ENCODE measurements around the gene CD164L2.

DNA sequence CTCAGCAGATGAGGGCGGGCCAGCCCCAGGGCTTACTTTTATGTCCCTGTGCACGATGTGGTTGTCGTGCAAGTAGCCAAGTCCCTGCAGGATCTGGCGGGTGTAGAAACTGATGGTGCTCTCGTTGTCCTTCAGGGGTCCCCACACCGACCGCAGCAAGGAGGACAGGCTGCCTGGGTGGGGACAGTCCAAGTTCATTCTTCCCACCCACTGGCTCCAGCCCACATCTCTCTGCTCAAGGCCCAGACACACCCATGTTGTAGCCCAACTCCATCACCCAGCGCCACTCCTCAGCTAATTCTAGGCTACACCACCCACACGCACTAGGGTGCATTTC is 23.3 kb downstream of the CD164L2 start:
- TF ChIP-seq CTCF (conservative IDR thresholded peaks at IDR 0.05; ENCODE audit: low read depth in 2 of 2) (no peak), EZH2phosphoT487 (IDR thresholded peaks at IDR 0.05; ENCODE audit: unreplicated experiment) (no peak), POLR2AphosphoS5 (IDR thresholded peaks at IDR 0.05; ENCODE audit: low read depth) (no peak), EZH2 (IDR thresholded peaks at IDR 0.05; ENCODE audit: low read depth, unreplicated experiment) (no peak), ZNF114 (CRISPR knock-in tag; IDR thresholded peaks at IDR 0.05) (no peak), JUNB (IDR thresholded peaks at IDR 0.05; ENCODE audit: unreplicated experiment) (no peak), CREB1 (CRISPR knock-in tag; IDR thresholded peaks at IDR 0.05; ENCODE audit: low read depth) (no peak), ETS1 (IDR thresholded peaks at IDR 0.05) (no peak), STAT1 (IDR thresholded peaks at IDR 0.05; ENCODE audit: unreplicated experiment) (no peak)
- TF ChIP-seq, protein P1, sequence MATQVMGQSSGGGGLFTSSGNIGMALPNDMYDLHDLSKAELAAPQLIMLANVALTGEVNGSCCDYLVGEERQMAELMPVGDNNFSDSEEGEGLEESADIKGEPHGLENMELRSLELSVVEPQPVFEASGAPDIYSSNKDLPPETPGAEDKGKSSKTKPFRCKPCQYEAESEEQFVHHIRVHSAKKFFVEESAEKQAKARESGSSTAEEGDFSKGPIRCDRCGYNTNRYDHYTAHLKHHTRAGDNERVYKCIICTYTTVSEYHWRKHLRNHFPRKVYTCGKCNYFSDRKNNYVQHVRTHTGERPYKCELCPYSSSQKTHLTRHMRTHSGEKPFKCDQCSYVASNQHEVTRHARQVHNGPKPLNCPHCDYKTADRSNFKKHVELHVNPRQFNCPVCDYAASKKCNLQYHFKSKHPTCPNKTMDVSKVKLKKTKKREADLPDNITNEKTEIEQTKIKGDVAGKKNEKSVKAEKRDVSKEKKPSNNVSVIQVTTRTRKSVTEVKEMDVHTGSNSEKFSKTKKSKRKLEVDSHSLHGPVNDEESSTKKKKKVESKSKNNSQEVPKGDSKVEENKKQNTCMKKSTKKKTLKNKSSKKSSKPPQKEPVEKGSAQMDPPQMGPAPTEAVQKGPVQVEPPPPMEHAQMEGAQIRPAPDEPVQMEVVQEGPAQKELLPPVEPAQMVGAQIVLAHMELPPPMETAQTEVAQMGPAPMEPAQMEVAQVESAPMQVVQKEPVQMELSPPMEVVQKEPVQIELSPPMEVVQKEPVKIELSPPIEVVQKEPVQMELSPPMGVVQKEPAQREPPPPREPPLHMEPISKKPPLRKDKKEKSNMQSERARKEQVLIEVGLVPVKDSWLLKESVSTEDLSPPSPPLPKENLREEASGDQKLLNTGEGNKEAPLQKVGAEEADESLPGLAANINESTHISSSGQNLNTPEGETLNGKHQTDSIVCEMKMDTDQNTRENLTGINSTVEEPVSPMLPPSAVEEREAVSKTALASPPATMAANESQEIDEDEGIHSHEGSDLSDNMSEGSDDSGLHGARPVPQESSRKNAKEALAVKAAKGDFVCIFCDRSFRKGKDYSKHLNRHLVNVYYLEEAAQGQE (IDR thresholded peaks at IDR 0.05; ENCODE audit: unreplicated experiment) = no peak

Measured in GM23338 (cell line).